Epithelial cell of prostate (primary cell): Measurements from ENCODE around the gene MARCHF11.

Experiments used
- DNase-seq: peaks from one replicate; pipeline ENCODE4 v3.0.0-alpha.2; 2011; ENCODE audit warnings: low read depth, low spot score
- H3K27ac ChIP-seq: fragments of 450-650 bp; 2 replicates; pipeline ENCODE4 v1.5.1; 2017; ENCODE audit warnings: mild to moderate bottlenecking

MARCHF11 gene, protein sequence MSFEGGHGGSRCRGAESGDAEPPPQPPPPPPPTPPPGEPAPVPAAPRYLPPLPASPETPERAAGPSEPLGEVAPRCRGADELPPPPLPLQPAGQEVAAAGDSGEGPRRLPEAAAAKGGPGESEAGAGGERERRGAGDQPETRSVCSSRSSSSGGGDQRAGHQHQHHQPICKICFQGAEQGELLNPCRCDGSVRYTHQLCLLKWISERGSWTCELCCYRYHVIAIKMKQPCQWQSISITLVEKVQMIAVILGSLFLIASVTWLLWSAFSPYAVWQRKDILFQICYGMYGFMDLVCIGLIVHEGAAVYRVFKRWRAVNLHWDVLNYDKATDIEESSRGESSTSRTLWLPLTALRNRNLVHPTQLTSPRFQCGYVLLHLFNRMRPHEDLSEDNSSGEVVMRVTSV

DNA sequence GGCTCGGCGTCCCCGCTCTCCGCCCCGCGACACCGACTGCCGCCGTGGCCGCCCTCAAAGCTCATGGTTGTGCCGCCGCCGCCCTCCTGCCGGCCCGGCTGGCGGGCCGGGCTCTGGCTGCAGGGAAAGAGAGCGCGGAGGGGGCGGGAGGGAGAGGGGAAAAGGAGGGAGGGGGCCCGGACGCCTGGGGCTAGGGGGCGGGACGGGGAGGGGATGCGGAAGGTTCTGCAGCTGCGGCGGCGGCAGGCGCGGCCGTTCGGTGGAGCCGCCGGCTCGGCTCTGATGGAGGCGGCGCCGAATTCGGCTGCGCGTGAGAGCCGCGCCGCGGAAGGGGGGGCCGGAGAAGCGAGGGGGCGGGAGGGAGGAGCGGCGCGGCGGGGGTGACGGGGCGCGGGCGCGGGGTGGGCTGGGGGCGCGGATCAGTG, at the start of gene MARCHF11:
MARCHF11 (minus strand) TSS at position 281 of the 425 bp plus-strand sequence; CDS start at position 65, 216 bp downstream.
- no peak for DNase-seq
- no peak within 1 kb of the TSS for H3K27ac ChIP-seq

DNA sequence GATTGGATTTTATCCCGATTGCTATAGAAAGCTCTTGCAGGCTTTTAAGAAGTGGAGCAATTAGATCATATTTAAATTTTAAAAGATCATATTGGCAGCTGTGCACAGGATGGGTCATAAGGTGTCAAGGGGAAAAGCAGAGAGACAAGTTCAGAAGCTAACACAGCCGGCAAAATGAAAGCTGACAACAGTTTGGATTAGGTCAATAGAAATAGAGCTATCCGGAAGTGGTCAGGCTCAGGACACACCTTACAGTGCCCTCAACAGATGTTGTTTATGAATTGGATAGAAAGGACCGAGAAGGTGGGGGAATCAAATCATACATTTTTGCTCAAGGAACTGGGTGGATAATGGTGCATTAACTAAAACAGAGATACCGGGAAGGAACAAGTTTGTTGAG, 46.3 kb upstream of the MARCHF11 start:
- H3K27ac ChIP-seq, result no peak overlapping the region
- DNase-seq, result no peak

DNA sequence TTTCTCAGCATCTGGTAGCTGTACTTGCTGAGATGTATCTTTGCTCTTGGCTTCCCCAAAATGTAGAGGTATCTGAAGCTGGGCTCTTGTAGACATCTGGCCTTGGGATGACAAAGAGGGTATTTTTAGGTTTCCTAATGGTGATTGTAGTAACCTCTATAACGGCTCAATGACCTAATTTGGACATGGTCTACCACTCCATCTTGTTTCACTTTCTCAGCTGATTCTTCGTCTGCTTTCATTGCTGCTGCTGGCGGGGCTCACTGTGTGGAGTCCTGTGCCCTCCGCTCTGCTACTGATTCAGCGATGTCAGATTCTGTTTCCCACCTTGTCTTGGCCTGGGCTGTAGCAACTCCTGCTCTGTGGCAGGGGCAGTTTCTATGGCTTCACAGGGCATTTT, 12.7 kb upstream of the MARCHF11 start:
- no peak overlapping the region for H3K27ac ChIP-seq
- no peak for DNase-seq

DNA sequence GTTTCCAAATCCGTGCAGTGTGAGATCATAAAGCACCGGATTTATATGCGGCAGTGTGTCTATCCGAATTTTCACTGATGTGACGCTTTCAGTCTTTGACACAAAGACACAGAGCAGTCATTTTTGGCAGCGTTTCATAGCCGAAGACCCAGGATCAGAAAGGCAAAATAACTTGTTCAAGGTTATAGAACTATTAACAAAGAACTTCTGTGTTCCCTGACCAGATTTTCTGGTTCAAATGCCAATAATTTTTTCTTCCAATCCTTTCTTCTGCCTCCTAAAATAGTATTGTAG, 1.1 kb upstream of the MARCHF11 start:
- no peak overlapping the region for H3K27ac ChIP-seq
- DNase-seq, result no peak

- H3K27ac ChIP-seq, result no peak overlapping the region
- no peak for DNase-seq
Measured at GRCh38 chr5:16179936-16180788, 571 bp upstream of the MARCHF11 start.

DNA sequence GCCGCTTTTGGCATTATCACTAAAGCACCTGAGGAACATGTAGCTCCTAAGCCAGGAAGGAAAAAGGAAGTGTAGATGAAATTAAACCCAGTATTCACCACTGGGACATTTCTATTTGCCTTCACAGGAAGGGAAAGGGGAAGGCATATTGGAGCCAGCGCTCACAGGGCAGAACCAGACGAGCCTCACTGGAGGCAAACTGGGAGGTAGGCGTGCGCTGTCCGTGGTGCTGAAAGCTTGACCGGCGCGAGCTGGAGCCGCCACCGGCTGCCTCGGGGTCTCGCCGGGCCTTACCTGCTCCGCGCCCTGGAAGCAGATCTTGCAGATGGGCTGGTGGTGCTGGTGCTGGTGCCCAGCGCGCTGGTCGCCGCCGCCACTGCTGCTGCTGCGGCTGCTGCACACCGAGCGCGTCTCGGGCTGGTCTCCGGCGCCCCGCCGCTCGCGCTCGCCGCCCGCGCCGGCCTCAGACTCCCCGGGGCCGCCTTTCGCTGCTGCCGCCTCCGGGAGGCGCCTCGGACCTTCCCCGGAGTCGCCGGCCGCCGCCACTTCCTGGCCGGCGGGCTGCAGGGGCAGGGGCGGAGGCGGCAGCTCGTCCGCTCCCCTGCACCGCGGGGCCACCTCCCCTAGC, 732 bp downstream of the MARCHF11 start:
- DNase-seq, result no peak
- H3K27ac ChIP-seq, result no peak overlapping the region

GRCh38 chr5:16169550-16169949, 10.0 kb downstream of the MARCHF11 start:
- H3K27ac ChIP-seq, result no peak overlapping the region
- DNase-seq, result no peak

DNA sequence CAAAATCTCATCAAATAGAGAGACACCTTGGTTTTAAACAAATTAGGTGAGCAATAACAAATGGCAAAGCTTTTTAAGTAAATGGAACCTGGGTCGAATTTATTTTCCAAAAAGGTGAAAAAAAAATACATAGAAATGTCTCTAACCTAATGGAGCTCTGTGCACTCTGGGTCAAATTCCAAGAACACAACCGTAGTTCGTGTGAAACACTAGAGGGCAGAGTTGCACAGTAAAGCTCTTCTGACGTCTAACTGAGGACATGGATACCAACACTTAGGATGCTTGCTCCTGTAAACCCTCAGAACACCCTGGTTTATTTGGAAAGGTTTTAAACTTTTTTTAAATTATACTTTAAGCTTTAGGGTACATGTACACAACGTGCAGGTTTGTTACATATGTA, 18.9 kb downstream of the MARCHF11 start:
- peak; percentile 16 for DNase-seq
- no peak overlapping the region for H3K27ac ChIP-seq

DNA sequence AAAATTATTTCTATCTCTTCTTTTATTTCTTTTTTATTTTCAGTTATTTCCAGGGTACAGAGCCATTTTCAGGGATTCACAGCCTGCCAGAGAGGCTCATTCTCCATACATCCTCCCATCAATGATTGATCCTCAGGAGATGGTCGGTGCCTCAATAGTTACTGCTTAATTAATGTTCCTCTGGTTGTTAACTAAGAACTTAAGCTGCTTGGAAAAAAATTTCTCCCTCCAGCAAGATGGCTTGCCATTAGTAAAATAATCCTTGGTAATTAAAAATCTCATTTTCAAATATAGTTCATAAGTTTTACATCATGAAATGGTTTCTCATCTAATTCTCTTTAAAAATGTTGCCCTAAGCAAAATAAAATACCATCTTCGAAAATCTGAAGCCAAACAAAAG, 20.0 kb downstream of the MARCHF11 start:
- no peak overlapping the region for H3K27ac ChIP-seq
- DNase-seq, result no peak

- DNase-seq, result no peak
- H3K27ac ChIP-seq, result no peak overlapping the region
Measured at GRCh38 chr5:16156152-16156551, 23.4 kb downstream of the MARCHF11 start.

DNA sequence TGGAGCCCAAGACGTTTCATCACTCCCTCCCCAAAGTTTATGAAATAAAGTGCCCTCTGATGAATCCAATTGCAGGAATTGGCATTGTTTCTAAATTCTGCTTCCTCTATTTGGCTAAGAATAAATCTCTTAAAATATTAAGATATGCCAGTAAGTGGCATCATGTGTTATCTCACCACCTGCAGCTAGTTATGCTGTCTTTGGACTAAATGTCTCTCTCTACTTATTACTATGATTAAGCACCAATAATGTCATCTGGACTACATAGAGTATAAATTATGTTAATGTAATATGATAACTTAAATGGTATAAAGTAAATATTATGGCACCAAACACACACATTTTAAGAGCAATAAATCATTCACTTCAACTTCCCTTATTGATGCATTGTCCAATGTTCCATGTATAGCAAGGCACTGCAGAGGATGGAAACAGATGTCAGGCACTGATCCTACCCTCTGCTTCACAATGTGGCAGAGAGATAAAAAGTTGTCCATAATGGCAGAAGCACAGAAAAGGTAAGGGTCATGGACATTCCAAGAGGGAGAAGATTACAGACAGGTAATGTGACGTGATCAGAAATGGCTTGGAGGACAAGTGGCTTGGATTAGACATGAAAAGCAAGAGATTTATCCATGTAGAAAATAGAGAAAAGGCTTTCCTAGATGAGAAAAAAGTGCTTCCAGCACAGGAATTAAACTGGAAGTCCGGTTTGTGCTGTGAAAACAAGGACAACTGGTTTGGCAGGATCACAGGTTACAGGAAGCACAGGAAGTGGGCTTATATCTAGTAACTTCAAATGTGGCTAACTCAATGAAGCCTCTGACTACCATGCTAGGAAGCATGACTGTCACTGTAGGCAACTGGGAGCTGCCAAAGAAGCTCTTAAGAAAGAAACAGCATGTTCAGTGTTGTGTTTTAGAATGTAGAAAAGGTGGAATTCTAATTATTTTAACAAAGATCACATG, 26.7 kb downstream of the MARCHF11 start:
- no peak overlapping the region for H3K27ac ChIP-seq
- no peak for DNase-seq

- no peak overlapping the region for H3K27ac ChIP-seq
- no peak for DNase-seq
Measured at GRCh38 chr5:16149621-16150020, 30.0 kb downstream of the MARCHF11 start.

DNA sequence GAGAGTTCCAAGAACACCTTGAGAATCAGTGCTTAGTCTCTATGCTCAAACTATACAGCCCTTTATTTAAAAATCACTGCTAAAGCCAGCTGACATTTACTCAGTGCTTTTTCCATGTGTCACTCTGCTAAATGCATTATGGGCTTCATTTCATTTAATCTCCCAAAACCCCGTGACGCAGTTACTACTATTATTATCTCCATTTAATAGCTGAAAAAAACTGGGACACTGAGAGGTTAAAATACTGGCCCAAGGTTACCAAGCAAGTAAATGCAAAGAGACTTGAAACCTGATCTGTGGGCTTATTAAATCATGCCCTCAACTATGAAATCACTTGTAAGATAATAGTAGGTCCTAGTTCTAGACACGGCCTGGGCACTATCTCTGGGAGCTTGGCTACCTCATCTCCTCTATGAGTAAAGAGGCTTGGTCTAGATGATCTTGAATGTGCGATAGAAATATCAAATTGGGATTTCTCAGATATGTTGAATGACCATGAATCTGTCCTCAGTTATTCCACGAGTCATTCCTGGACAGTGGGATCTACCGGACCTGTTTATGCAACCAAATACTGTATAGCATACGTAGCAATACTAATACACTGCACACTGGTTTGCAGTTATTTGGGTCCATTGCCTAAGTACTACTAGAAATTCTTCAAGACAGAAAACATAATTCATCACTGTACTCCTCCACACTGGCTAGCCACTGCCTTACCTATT, 32.3 kb downstream of the MARCHF11 start:
- DNase-seq, result no peak
- H3K27ac ChIP-seq, result no peak overlapping the region

GRCh38 chr5:16144416-16144815, 35.2 kb downstream of the MARCHF11 start:
- H3K27ac ChIP-seq, result no peak overlapping the region
- DNase-seq, result no peak

DNA sequence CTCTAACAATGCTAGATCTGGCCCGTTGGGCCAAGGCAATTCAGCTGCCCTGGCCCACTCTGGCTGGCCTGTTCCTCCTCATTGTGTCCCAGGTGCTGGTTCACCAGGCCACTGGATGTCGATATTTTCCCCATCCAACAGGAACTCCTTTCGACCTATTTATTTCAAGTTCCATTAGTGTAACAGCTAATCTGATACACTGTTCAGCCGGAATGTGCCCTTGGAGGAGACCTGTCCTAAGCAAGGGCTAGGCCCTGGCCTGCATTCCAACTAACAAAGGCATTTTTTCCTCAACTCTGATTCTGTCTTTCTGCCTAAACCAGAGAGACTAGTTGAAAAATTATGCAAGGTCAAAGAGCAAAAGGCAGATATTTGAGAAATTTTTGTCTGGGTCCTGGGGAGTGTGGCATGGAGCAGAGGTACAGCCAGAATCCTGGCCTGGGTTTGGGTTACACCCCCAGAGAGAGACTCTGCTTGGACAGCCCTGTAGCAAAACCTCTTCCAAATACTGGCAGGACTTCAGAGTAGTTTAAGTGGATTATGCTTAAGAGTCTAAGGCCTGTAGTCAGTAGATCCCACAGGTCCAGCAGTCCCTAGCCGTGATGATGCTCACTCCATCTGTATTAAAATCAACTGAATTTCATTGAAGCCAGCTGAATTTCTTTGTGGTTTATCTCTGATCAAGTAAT, 36.1 kb downstream of the MARCHF11 start:
- no peak for DNase-seq

DNA sequence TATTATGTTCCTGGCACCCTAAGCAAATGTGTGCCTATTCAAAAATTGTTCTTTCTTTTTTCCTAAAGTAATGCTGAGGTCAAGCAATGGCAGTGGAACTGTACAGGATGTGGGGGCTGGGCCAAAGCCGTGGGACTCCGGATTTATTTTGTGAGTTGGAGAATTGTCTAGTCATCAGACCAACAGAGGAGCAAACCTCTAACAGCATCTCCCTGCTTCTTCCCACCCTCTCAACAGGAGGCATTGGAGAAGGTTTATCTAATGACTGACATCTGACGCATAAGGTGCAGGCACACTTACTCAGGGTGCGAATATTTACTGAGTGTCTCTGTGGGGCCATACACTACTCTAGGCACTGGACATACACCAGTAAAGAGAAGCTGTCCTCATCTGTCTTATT, 38.6 kb downstream of the MARCHF11 start:
- no peak overlapping the region for H3K27ac ChIP-seq
- DNase-seq, result no peak

More for the DNA sequence above, 36.1 kb downstream of the MARCHF11 start:
- H3K27ac ChIP-seq, result no peak overlapping the region

- H3K27ac ChIP-seq, result no peak overlapping the region
- no peak for DNase-seq
Measured at GRCh38 chr5:16140417-16140816, 39.2 kb downstream of the MARCHF11 start.

- no peak for DNase-seq
Measured at GRCh38 chr5:16137177-16137576, 42.4 kb downstream of the MARCHF11 start.

GRCh38 chr5:16135506-16135905, 44.1 kb downstream of the MARCHF11 start:
- DNase-seq, result no peak
- H3K27ac ChIP-seq, result no peak overlapping the region

More at GRCh38 chr5:16137177-16137576, 42.4 kb downstream of the MARCHF11 start:
- H3K27ac ChIP-seq, result no peak overlapping the region
